NCI-H146 (cell line): ENCODE results near the gene HDAC8.
"Not testable (repeated sequence)": the region's sequence is repeated elsewhere in the genome, so short reads cannot be mapped to it uniquely, and the experiment has no call there.

Experiments
- DNase-seq: peaks from one replicate; lab custom pipeline; 2025; lab: John Stamatoyannopoulos, UW

Gene HDAC8

DNA sequence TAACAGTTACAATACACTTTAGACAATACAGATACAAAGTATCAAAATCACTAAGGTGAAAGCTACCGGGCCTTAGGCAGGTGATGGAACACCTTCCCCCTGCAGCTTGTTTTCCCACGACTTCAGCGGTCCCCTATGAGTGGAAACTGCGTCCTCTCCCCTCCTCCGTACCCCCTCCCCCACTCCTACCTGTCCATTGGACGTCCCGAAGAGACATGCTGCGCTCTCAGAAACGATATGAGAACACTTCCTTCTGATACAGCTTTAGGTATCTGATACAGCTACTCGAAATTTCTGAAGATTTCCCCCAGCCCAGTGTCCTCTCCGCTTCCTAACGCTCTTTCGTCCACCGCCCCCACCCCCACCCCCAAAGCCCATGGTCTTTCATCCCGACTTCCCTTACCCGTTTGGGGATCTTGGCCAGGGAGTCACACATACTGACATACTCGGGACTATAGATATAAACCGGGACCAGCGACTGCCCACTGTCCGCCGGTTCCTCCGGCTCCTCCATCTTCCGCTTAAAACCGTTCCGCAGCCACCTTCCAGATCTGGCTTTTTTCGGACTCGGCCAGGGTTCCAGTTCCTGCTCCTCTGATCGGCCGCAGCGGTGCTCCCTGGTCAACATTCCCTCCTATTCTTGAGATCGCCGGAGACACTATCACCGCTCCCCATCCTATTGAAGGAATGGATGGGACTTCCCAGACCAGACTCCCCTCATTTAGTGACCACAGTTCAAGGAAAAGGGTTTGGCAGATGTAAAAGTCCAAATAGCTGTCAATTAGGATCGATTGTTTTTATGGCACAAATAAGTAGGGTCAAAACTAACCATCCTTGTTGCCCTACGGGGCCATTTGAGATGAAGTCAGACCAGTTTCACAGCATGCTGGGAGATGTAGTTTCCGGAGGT, at the start of gene HDAC8:
HDAC8 (minus strand) TSS at position 596 of the 910 bp plus-strand sequence; CDS start at position 514, 82 bp downstream.
- peak; percentile 75 for DNase-seq

GRCh38 chrX:72621625-72622485, 49.2 kb upstream of the HDAC8 start:
- DNase-seq = no peak

- no peak for DNase-seq
Measured at GRCh38 chrX:72621163-72621562, 48.5 kb upstream of the HDAC8 start.

- DNase-seq = no peak
Measured at GRCh38 chrX:72620550-72621145, 48.0 kb upstream of the HDAC8 start.

GRCh38 chrX:72609313-72609712, 36.7 kb upstream of the HDAC8 start:
- DNase-seq = no peak

DNA sequence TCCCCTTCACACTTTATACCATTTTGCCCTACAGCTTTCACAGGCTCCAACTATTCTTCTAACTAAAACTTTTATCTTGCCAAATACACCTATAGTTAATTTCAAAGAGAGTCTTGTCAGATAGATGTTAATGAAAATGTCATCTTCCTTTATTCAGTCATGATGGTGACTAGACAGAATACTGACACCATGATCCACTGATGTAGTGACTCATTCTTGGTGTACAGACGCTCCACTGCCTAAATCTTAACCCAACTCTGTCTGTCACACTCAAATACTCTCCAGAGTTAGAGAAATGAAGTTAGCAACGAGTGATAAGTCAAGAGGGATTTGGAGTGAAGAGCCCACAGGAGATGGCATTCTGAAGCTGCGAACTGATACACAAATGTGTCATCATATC, 32.1 kb upstream of the HDAC8 start:
- DNase-seq = no peak

DNA sequence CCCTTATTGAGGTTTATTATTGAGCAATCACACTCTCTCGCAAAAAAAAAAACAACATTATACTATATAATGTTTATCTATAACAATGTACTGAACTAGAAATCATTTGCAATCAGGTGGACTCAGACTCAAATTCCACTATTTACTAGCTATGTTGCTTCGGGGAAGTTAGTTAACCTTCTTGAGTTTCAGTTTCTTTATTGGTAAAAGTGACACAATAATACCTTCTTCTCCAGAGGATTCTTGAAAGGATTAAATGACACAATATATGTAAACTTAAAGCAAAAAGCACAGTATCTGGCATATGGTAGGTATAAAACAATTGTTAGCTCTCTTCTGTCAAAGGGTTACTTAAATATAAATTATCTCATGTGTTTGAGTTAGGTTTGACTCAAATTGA, 31.5 kb upstream of the HDAC8 start:
- DNase-seq = no peak

- DNase-seq = not testable (repeated sequence)
Measured at GRCh38 chrX:72591038-72591437, 18.4 kb upstream of the HDAC8 start.

DNA sequence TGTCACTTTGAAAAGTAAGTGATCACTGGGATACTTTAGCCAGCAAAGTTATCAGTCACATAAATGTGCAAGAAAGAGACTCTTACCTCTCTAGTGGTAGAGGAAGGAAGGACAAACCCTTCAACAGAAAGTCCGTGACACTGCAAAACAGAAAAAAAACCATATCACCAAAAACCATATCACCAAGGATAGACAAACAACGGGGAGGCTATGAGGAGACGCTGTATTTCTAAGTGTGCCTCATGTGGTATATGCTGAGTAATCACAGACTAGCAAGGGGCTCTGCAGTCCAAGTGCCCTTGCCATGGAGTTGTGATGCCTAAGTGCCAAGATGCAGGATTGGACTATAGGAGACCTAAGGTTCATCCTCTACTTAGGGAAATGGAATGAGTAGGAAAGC, 11.5 kb upstream of the HDAC8 start:
- DNase-seq = no peak

DNA sequence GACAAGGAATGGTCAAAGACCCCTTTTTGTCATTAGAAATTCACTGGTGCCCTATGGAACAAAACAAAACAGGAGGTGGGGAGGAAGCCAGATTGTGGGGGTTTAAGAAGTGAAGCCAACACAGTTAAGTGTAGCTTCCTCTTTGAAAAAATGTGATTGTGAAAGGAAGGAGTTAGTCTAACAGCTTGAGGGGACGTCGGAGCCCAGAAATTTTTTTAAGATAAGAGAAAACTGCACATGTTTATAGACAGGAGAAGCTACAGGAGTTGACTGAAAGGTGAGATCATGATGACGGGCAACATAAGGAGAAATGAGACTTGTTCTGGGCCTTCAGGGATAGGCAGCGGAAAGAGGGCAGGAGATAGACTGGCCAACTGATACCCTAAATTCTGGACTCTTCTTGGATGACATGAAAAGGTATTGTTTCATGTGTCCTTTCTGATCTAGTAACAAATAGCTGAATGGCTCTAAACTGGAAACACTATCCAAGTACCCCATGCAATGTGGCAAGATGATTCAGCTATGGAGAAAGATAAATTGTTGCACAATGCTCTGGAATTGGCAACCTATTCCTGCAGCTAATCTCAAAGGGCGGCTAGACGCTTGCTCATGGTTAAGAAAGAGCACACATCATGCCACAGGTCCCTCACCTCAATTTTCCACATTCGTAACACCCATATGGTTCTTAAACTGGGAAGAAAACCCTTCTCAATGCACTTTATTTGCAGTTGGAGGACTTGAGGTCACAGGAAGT, 3.7 kb upstream of the HDAC8 start:
- no peak for DNase-seq

DNA sequence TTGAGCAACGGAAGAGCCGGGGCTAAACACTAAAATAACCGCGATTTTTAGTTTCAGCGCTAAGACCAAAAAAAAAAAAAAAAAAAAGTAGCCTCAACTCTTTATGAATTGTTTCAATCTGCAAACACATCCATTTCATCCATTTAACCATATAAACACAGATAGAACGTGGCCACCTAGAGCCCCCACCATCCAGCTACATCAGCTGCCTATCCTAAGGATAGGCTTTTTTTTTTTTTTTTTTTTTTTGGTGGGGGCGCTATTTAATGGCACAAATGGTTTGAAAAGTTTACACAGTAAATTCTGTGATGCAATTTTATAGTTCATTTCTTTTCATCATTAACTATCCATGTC, 492 bp upstream of the HDAC8 start:
- no peak for DNase-seq

- no peak for DNase-seq
Measured at GRCh38 chrX:72569786-72570185, 2.9 kb downstream of the HDAC8 start.

- no peak for DNase-seq
Measured at GRCh38 chrX:72568406-72569092, 4.1 kb downstream of the HDAC8 start.

DNA sequence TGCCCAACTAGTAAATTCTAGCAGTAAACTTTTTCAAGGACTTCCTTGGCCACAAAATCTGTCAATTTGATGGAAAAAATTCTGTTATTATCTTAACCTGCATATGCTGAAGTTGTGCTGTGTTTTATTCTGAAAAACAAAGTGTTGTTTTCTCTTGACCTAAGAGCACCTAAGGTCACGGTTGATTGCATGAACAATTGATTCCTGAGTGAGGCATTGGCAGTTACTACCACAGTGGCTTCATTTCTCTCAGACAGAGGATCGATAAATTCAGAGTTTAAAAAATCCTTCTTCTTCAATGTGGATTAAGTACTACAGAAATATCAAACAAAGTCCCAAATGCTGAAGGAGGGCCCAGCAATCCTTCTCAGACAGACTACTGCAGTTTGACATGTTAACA, 6.2 kb downstream of the HDAC8 start:
- DNase-seq = no peak

GRCh38 chrX:72559655-72560054, 13.0 kb downstream of the HDAC8 start:
- DNase-seq = not testable (repeated sequence)

DNA sequence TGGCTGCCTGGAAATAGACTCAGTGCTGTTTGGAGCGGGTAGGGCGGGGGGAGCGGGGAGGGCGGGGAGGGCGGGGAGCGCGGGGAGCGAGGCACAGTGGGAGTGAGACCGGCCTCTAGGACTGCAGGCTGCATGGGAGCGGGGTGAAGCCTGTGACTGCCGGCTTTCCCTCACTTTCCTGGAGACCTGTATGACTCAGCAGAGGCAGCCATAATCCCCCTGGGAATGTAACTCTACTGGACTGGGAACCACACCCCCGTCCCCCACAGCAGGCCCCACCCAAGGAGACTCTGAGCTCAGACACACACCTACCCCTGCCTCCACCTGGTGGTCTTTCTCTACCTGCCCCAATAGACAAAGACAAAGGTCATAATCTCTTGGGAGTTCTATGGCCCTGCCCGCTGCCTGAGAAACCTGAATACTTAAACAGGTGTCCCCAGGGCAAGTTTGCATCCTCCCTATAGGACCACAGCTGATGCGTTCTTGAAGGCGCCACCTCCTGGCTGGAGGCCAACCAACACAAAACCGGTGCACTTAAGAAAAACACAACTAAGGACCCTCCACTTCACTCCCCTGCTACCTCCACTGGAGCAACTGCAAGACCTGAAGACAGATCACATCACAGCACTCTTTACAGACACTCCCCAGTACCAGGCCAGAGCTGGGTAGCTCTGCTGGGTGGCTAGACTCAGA, 18.0 kb downstream of the HDAC8 start:
- DNase-seq = no peak

- not testable (repeated sequence) for DNase-seq
Measured at GRCh38 chrX:72552443-72552842, 20.2 kb downstream of the HDAC8 start.

DNA sequence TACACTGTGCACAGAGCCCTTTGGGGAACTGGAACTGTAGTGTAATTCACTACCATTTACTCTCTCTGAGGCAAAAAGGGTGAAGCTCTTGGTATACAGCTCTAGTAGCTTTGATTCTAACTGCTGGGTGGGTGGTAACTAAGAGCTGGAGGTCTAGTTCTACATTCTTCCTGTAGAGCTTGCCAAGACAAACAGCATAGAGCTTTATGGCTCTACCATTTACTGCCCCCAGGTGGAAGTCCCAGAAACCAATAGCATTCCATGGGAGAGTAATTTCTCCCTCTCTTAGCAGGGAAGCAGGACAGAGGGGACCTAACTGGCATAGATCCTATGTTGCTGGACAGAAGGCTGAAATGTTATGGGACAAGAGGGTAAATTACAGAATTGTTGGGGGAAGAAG, 26.7 kb downstream of the HDAC8 start:
- DNase-seq = no peak

DNA sequence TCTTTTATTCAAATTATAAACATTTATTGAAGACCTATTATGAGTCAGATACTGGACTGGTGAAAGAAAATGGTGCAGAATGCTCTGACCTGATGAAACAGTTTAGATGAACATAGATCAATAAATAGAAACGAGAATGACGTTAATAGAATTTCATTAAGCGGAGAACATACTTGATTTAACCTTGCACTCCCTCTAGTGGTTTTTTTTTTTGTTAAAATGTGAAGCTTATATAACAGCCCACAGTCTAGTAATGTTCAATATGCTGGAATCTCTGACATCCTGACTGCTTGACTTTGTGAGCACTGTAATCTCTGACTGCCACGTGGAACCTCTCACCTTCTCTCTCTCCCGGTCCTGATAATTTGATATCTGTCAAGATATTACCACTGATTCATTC, 32.3 kb downstream of the HDAC8 start:
- DNase-seq = peak; percentile 23

DNA sequence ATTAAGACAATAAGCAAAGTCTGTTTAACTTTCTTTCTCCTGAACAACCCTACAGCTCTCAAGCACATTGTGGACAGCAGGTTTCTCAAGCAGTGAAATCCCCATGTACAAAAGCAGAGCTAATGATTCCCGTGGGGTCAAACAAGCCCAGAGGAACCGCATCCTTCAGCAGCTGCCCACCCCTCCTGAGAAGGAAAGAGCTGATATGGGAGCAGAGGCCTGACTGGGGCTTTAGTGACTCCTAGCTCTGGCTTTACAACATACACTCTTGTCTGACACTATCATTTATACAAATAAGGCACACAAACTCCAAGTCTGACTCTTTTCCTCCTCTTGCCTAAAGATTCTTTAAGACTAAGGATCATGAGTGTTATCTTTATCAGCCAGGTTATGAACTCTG, 32.8 kb downstream of the HDAC8 start:
- no peak for DNase-seq

GRCh38 chrX:72536542-72536941, 36.1 kb downstream of the HDAC8 start:
- no peak for DNase-seq
